AG04449 (cell line): ENCODE measurements around the gene TMEM61.

ENCODE experiments used
- CTCF ChIA-PET: fragments of 350-600 bp; formaldehyde crosslinking; extraction: SDS; loops from one replicate; lab custom pipeline; 2021; ENCODE audit warnings: antibody characterized with exemption; lab: Yijun Ruan, JAX
- POLR2A ChIA-PET: fragments of 400-600, 350-600 bp; formaldehyde crosslinking; extraction: SDS; loops from one replicate; lab custom pipeline; 2020; ENCODE audit warnings: antibody characterized with exemption, inconsistent platforms; lab: Yijun Ruan, JAX
- DNase-seq: peaks from one replicate; pipeline ENCODE4 v3.0.0-alpha.2; 2010; ENCODE audit warnings: low read depth, low spot score
- H3K4me3 ChIP-seq: 2 replicates; pipeline ENCODE4 v1.5.1; 2011; ENCODE audit warnings: low read depth, mild to moderate bottlenecking, control low read depth, low read length
- TF ChIP-seq, protein P1 (sequence below): IDR thresholded peaks from one replicate; pipeline ENCODE4 v1.5.1; 2011; ENCODE audit warnings: mild to moderate bottlenecking, moderate library complexity, low read length, control low read depth, inconsistent platforms; ENCODE audit not compliant: insufficient read depth; ENCODE audit errors: missing control alignments

TMEM61 gene

GRCh38 chr1:54991939-54992338 is 11.5 kb downstream of the TMEM61 start:
- CTCF ChIA-PET, result interaction anchor here (1.2 to 10.4 kb wide), 8 partner anchors 10 to 43 kb away, joined by 4 to 209 read pairs (median 4); no protein-coding TSS in a partner anchor
- no peak overlapping the region for H3K4me3 ChIP-seq
- no peak for DNase-seq
- POLR2A ChIA-PET, result no interaction called here
- TF ChIP-seq, protein P1, sequence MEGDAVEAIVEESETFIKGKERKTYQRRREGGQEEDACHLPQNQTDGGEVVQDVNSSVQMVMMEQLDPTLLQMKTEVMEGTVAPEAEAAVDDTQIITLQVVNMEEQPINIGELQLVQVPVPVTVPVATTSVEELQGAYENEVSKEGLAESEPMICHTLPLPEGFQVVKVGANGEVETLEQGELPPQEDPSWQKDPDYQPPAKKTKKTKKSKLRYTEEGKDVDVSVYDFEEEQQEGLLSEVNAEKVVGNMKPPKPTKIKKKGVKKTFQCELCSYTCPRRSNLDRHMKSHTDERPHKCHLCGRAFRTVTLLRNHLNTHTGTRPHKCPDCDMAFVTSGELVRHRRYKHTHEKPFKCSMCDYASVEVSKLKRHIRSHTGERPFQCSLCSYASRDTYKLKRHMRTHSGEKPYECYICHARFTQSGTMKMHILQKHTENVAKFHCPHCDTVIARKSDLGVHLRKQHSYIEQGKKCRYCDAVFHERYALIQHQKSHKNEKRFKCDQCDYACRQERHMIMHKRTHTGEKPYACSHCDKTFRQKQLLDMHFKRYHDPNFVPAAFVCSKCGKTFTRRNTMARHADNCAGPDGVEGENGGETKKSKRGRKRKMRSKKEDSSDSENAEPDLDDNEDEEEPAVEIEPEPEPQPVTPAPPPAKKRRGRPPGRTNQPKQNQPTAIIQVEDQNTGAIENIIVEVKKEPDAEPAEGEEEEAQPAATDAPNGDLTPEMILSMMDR, result no peak

DNA sequence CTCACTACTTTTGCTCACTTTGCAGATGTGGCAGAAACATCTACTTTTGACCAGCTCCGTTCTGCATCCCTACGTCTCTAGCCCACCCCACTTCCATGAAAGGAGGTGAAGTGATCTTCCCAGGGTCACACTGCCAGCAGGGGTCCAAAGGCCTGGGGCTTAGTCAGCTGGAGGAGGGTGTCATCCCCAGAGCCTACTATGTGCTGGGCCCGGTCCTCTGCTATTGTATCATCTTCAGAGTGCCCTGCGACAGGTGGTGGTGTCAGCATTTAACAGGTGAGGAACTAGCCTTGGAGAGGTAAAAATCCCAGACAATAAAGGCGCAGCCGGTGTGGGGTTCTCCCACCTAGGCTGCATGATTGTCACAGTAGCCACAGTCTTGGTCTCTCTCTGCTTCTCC is 12.7 kb downstream of the TMEM61 start:
- ChIA-PET POLR2A (no interaction called here), CTCF (interaction anchor here (1.1 to 10.4 kb wide), 8 partner anchors 9 to 44 kb away, joined by 3 to 209 read pairs (median 6); no protein-coding TSS in a partner anchor)
- no peak overlapping the region for H3K4me3 ChIP-seq
- TF ChIP-seq, protein P1, result no peak
- DNase-seq, result no peak

DNA sequence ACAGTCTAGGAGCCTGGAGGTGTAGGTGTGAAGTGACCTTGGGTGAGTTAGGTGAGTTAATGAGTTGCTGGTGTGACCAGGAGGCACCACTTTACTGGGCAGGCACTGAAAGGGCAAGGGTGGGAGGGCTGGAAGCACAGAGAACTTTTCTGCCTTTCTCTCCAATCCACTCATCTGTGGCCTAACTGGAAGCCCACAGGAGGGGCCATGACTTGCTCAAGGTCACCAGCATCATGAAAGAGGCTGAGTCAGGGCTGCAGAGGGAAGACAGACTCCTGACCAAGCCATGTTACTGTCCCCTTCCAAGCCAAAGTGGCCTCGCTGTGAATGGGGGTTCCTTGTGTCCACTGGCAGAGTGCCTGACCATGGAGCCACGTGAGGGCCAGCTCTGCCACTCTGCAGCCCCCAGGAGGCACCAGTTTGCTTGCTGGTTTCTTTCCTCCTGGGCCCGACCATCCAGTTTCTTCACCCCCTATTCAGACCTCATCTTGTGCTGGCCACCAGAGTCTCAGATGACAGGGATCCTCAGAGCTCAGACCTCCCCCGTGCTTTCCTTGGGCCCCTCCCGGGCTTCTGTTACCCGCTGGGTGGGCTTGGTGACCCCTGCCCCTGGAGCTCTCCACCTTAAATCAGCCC is 14.0 kb downstream of the TMEM61 start:
- ChIA-PET CTCF (interaction anchor here (3.4 to 11.0 kb wide), 6 partner anchors 8 to 48 kb away, joined by 18 to 522 read pairs (median 45); no protein-coding TSS in a partner anchor), POLR2A (no interaction called here)
- TF ChIP-seq, protein P1, result no peak
- H3K4me3 ChIP-seq, result no peak overlapping the region
- no peak for DNase-seq

DNA sequence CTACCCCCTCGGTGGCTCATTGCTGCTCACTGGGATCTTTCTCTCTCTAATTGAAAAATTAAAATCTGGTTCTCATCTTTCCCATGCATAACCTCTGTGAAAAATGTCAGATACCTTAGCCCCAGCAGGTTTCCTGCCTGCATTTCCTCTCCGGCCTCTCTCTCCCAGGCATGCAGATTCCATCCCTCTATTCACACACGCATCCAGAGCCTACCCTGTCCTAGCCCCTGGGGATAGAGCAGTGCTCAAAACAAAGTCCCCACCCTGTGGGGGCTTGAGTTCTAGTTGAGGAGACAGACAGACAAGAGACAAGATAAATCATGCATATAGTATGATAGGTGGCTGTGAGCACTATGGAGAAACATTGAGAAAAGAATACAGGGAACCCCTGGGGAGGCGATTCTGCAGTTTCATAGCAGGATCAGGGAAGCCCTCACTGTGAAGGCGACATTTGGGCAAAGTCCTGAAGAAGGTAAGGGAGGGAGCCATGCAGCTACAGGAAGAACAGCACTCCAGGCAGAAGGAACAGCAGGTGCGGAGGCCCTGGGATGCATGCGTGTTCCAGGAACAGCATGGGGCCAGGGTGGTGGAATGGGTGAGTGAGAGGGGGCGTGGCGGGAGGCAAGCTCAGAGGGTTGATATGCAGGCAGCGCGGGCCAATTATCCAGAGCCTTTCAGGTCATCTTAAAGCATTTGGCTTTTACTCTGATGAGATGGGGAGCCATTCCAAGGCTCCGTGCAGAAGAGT is 14.8 kb downstream of the TMEM61 start:
- ChIA-PET CTCF (interaction anchor here (1.1 to 11.0 kb wide), 14 partner anchors 9 to 180 kb away, joined by 3 to 522 read pairs (median 16); no protein-coding TSS in a partner anchor), POLR2A (no interaction called here)
- DNase-seq, result no peak
- TF ChIP-seq, protein P1, result no peak
- H3K4me3 ChIP-seq, result no peak overlapping the region

- TF ChIP-seq, protein P1, result no peak
- ChIA-PET POLR2A (interaction anchor here (0.6 kb wide), 1 partner anchor 26 kb away, joined by 3 read pairs; no protein-coding TSS in a partner anchor), CTCF (interaction anchor here (0.7 to 11.0 kb wide), 25 partner anchors 10 to 925 kb away, joined by 3 to 522 read pairs (median 8); no protein-coding TSS in a partner anchor)
- H3K4me3 ChIP-seq, result no peak overlapping the region
- no peak for DNase-seq
Measured at GRCh38 chr1:54995835-54996234, 15.4 kb downstream of the TMEM61 start.
